SK-N-SH (cell line): ENCODE measurements around the gene ZDHHC16. TPM values are rescaled to one million over a fixed set of nuclear protein-coding genes. Genes with fewer than 3 reads are reported as not detected.

Experiments
- EZH2phosphoT487 ChIP-seq: fragments of 200-600 bp; sonication (generic); IDR thresholded peaks from 2 replicates; pipeline ENCODE4 v1.6.1; 2017; ENCODE audit warnings: low read depth, mixed run types, mild to moderate bottlenecking, antibody characterized with exemption, moderate library complexity, borderline replicate concordance
- FOSL2 ChIP-seq: IDR thresholded peaks from 2 replicates; pipeline ENCODE4 v1.4.0; 2012; ENCODE audit warnings: low read depth, mild to moderate bottlenecking, moderate library complexity, borderline replicate concordance
- GATA2 ChIP-seq: sonication (generic); formaldehyde crosslinking; IDR thresholded peaks from 2 replicates; pipeline ENCODE4 v1.5.0; 2020; ENCODE audit warnings: mild to moderate bottlenecking, missing genetic modification reagents
- MAX ChIP-seq: IDR thresholded peaks from 2 replicates; pipeline ENCODE4 v1.4.0; 2012; ENCODE audit warnings: low read depth
- MEF2A ChIP-seq: IDR thresholded peaks from 2 replicates; pipeline ENCODE4 v1.4.0; 2012; ENCODE audit warnings: low read depth, borderline replicate concordance
- NFIC ChIP-seq: IDR thresholded peaks from 2 replicates; pipeline ENCODE4 v1.4.0; 2012; ENCODE audit warnings: borderline replicate concordance
- PBX3 ChIP-seq: IDR thresholded peaks from 2 replicates; pipeline ENCODE4; 2012
- POLR2AphosphoS5 ChIP-seq: IDR thresholded peaks from 2 replicates; pipeline ENCODE4 v1.6.1; 2012; ENCODE audit warnings: low read depth, low read length
- REST ChIP-seq: IDR thresholded peaks from 2 replicates; pipeline ENCODE4 v1.6.1; 2012; ENCODE audit warnings: mild to moderate bottlenecking, low read depth, low read length, moderate library complexity
- RXRA ChIP-seq: IDR thresholded peaks from 2 replicates; pipeline ENCODE4 v1.4.0; 2012; ENCODE audit warnings: low read depth, mild to moderate bottlenecking, borderline replicate concordance
- SIN3A ChIP-seq: IDR thresholded peaks from 2 replicates; pipeline ENCODE4 v1.6.1; 2012; ENCODE audit warnings: low read depth, mild to moderate bottlenecking, low read length, moderate library complexity, borderline replicate concordance
- TCF12 ChIP-seq: IDR thresholded peaks from 2 replicates; pipeline ENCODE4 v1.4.0; 2012
- TEAD4 ChIP-seq: IDR thresholded peaks from 2 replicates; pipeline ENCODE4 v1.4.0; 2012; ENCODE audit warnings: mild to moderate bottlenecking, borderline replicate concordance; ENCODE audit not compliant: insufficient read depth
- USF2 ChIP-seq: fragments of 150-350 bp; IDR thresholded peaks from 2 replicates; pipeline ENCODE4 v1.6.1; 2017; ENCODE audit warnings: antibody characterized with exemption, low read length, low read depth, borderline replicate concordance
- polyA plus RNA-seq, 3 experiments: library from polyadenylated mRNA; depleted of rRNA; stranded (reverse); fragments of >200 nt; gene quantifications; 2 replicates each; pipeline ENCODE4 v1.2.3, GENCODE V29; 2012

Gene ZDHHC16
- polyA plus RNA-seq, 1 of the 3 experiments (the other 2 are of a cell fraction): 71.5 TPM

GRCh38 chr10:97498841-97499560, 53.0 kb downstream of the ZDHHC16 start, which contains the start of gene UBTD1 (continued):
- no peak for TF ChIP-seq USF2
- TF ChIP-seq GATA2: no peak
- TF ChIP-seq FOSL2: no peak
- no peak for TF ChIP-seq TEAD4
- no peak for TF ChIP-seq TCF12
- TF ChIP-seq SIN3A: no peak
- TF ChIP-seq PBX3: peak; percentile 97; the same call in 1 of the 2 replicates
- no peak for TF ChIP-seq MEF2A
- TF ChIP-seq MAX: no peak
- TF ChIP-seq POLR2AphosphoS5: 0 out of 2 replicates have a peak, but pooled peaks have one; percentile 17
- TF ChIP-seq REST: no peak
- TF ChIP-seq RXRA: no peak
- no peak for TF ChIP-seq NFIC
- TF ChIP-seq EZH2phosphoT487: no peak
- TF ChIP-seq, all 33 proteins: peak for 4
